Activated T-cell treated with anti-CD3 and anti-CD28 coated beads, Interleukin-2, amount 50 U/mL, for 4 hours (primary cell): ENCODE measurements around the gene FYB1. TPM values are rescaled to one million over a fixed set of nuclear protein-coding genes. Genes with fewer than 3 reads are reported as not detected.
A peak's percentile ranks its signal among the peaks of the same experiment; 100 is the strongest.

Experiments used
- ATAC-seq, 2 donors: fragments of 200-7000 bp; cut with Tn5 transposase; one replicate each; pipeline ENCODE4 v1.10.0; 2021
- DNase-seq: peaks from one replicate; pipeline ENCODE4 v3.0.0-alpha.2; 2020
- H3K27me3 Mint-ChIP-seq: one replicate; pipeline ENCODE4 v1.8.0; 2021; ENCODE audit warnings: low read depth, mixed read lengths
- H3K36me3 Mint-ChIP-seq: one replicate; pipeline ENCODE4 v1.8.0; 2022; ENCODE audit warnings: mixed read lengths; ENCODE audit not compliant: insufficient read depth
- H3K4me1 Mint-ChIP-seq: one replicate; pipeline ENCODE4 v1.8.0; 2021; ENCODE audit warnings: low read depth, mixed read lengths
- H3K4me3 Mint-ChIP-seq: one replicate; pipeline ENCODE4 v1.8.0; 2021; ENCODE audit warnings: mild to moderate bottlenecking, moderate library complexity, mixed read lengths
- H3K9me3 Mint-ChIP-seq: one replicate; pipeline ENCODE4 v1.8.0; 2021; ENCODE audit warnings: mixed read lengths
- total RNA-seq, 3 donors: library from RNA; stranded (reverse); gene quantifications; one replicate each; pipeline ENCODE4 v1.2.1, GENCODE V29; 2021

FYB1 gene
- total RNA-seq, 3 donors from 2014 or later, result 33.4 to 39.0 (median 37.9) TPM

- H3K4me1 Mint-ChIP-seq, result peaks cover 4% of the 10 kb centered on the region
- H3K9me3 Mint-ChIP-seq, result no peaks in the 10 kb centered on the region
- no peaks in the 10 kb centered on the region for H3K27me3 Mint-ChIP-seq
- ATAC-seq, result peak in 1 of 2 donors; percentile 50
- no peak overlapping the region for H3K4me3 Mint-ChIP-seq
- peaks cover 15% of the 10 kb centered on the region for H3K36me3 Mint-ChIP-seq
- DNase-seq, result no peak
These were observed 109.8 kb downstream of the FYB1 start for GRCh38 chr5:39109606-39110005.

- Mint-ChIP-seq H3K4me3 (no peak overlapping the region), H3K4me1 (peaks cover 8% of the 10 kb centered on the region), H3K36me3 (peaks cover 20% of the 10 kb centered on the region), H3K9me3 (no peaks in the 10 kb centered on the region), H3K27me3 (no peaks in the 10 kb centered on the region)
- DNase-seq (no peak), ATAC-seq (no peak)
These were observed 110.4 kb downstream of the FYB1 start for GRCh38 chr5:39108987-39109386.

- H3K4me3 Mint-ChIP-seq, result no peak overlapping the region
- no peaks in the 10 kb centered on the region for H3K9me3 Mint-ChIP-seq
- peaks cover 24% of the 10 kb centered on the region for H3K36me3 Mint-ChIP-seq
- DNase-seq, result no peak
- H3K4me1 Mint-ChIP-seq, result peaks cover 11% of the 10 kb centered on the region
- H3K27me3 Mint-ChIP-seq, result no peaks in the 10 kb centered on the region
- ATAC-seq, result no peak
These were observed 112.0 kb downstream of the FYB1 start for GRCh38 chr5:39107350-39107749.

- ATAC-seq (no peak), DNase-seq (no peak)
- Mint-ChIP-seq H3K4me1 (peaks cover 18% of the 10 kb centered on the region), H3K27me3 (no peaks in the 10 kb centered on the region), H3K36me3 (peaks cover 24% of the 10 kb centered on the region), H3K9me3 (no peaks in the 10 kb centered on the region), H3K4me3 (no peak overlapping the region)
These were observed 113.0 kb downstream of the FYB1 start for GRCh38 chr5:39106322-39106721.

- no peak for ATAC-seq
- peaks cover 35% of the 10 kb centered on the region for H3K4me1 Mint-ChIP-seq
- no peak overlapping the region for H3K4me3 Mint-ChIP-seq
- no peaks in the 10 kb centered on the region for H3K9me3 Mint-ChIP-seq
- DNase-seq, result no peak
- H3K27me3 Mint-ChIP-seq, result no peaks in the 10 kb centered on the region
- H3K36me3 Mint-ChIP-seq, result peaks cover 20% of the 10 kb centered on the region
These were observed 115.1 kb downstream of the FYB1 start for GRCh38 chr5:39104221-39104620.

GRCh38 chr5:39102684-39103155 is 116.6 kb downstream of the FYB1 start:
- Mint-ChIP-seq H3K36me3 (peaks cover 17% of the 10 kb centered on the region), H3K4me3 (no peak overlapping the region), H3K4me1 (peaks cover 35% of the 10 kb centered on the region), H3K27me3 (no peaks in the 10 kb centered on the region), H3K9me3 (no peaks in the 10 kb centered on the region)
- DNase-seq, result no peak
- no peak for ATAC-seq

GRCh38 chr5:39100851-39101396 is 118.4 kb downstream of the FYB1 start:
- peaks cover 34% of the 10 kb centered on the region for H3K4me1 Mint-ChIP-seq
- peaks cover 15% of the 10 kb centered on the region for H3K36me3 Mint-ChIP-seq
- ATAC-seq (peak in 1 of 2 donors; percentile 41), DNase-seq (no peak)
- no peaks in the 10 kb centered on the region for H3K27me3 Mint-ChIP-seq
- no peak overlapping the region for H3K4me3 Mint-ChIP-seq
- H3K9me3 Mint-ChIP-seq, result no peaks in the 10 kb centered on the region

- no peaks in the 10 kb centered on the region for H3K9me3 Mint-ChIP-seq
- peaks cover 34% of the 10 kb centered on the region for H3K4me1 Mint-ChIP-seq
- H3K36me3 Mint-ChIP-seq, result peaks cover 14% of the 10 kb centered on the region
- DNase-seq (no peak), ATAC-seq (no peak)
- no peaks in the 10 kb centered on the region for H3K27me3 Mint-ChIP-seq
- H3K4me3 Mint-ChIP-seq, result no peak overlapping the region
These were observed 119.0 kb downstream of the FYB1 start for GRCh38 chr5:39100301-39100850.

GRCh38 chr5:39099831-39100230 is 119.5 kb downstream of the FYB1 start:
- Mint-ChIP-seq H3K27me3 (no peaks in the 10 kb centered on the region), H3K36me3 (peaks cover 12% of the 10 kb centered on the region), H3K4me1 (peaks cover 34% of the 10 kb centered on the region), H3K4me3 (no peak overlapping the region), H3K9me3 (no peaks in the 10 kb centered on the region)
- DNase-seq (no peak), ATAC-seq (no peak)

GRCh38 chr5:39093352-39093751 is 126.0 kb downstream of the FYB1 start:
- Mint-ChIP-seq H3K36me3 (no peaks in the 10 kb centered on the region), H3K4me1 (no peaks in the 10 kb centered on the region), H3K4me3 (no peak overlapping the region), H3K9me3 (no peaks in the 10 kb centered on the region), H3K27me3 (peaks cover 7% of the 10 kb centered on the region)
- ATAC-seq (peak; percentile 28 to 60), DNase-seq (no peak)

- Mint-ChIP-seq H3K4me1 (no peaks in the 10 kb centered on the region), H3K4me3 (no peak overlapping the region), H3K27me3 (peaks cover 9% of the 10 kb centered on the region), H3K36me3 (no peaks in the 10 kb centered on the region), H3K9me3 (no peaks in the 10 kb centered on the region)
- DNase-seq (no peak), ATAC-seq (no peak)
These were observed 126.6 kb downstream of the FYB1 start for GRCh38 chr5:39092581-39093351.

- Mint-ChIP-seq H3K4me1 (no peaks in the 10 kb centered on the region), H3K9me3 (no peaks in the 10 kb centered on the region), H3K4me3 (no peak overlapping the region), H3K27me3 (peaks cover 11% of the 10 kb centered on the region), H3K36me3 (no peaks in the 10 kb centered on the region)
- DNase-seq (no peak), ATAC-seq (no peak)
These were observed 127.3 kb downstream of the FYB1 start for GRCh38 chr5:39091940-39092580.

GRCh38 chr5:39083968-39084367 is 135.4 kb downstream of the FYB1 start:
- H3K9me3 Mint-ChIP-seq, result peaks cover 8% of the 10 kb centered on the region
- H3K36me3 Mint-ChIP-seq, result no peaks in the 10 kb centered on the region

GRCh38 chr5:39082995-39083394 is 136.4 kb downstream of the FYB1 start:
- Mint-ChIP-seq H3K36me3 (no peaks in the 10 kb centered on the region), H3K4me3 (no peak overlapping the region), H3K27me3 (peaks cover 40% of the 10 kb centered on the region), H3K4me1 (peaks cover 2% of the 10 kb centered on the region), H3K9me3 (peaks cover 8% of the 10 kb centered on the region)
- DNase-seq (no peak), ATAC-seq (peak in 1 of 2 donors; percentile 28)

More at GRCh38 chr5:39083968-39084367, 135.4 kb downstream of the FYB1 start:
- H3K4me3 Mint-ChIP-seq, result no peak overlapping the region
- DNase-seq (no peak), ATAC-seq (no peak)
- peaks cover 41% of the 10 kb centered on the region for H3K27me3 Mint-ChIP-seq
- H3K4me1 Mint-ChIP-seq, result peaks cover 2% of the 10 kb centered on the region
